GM10248 (cell line): Measurements from ENCODE around the gene PPIC.
"Not testable (repeated sequence)": the region's sequence is repeated elsewhere in the genome, so short reads cannot be mapped to it uniquely, and the experiment has no call there.

Experiments
- CTCF ChIA-PET: fragments of 300-600 bp; sonication (Branson Sonifier 250); formaldehyde crosslinking; extraction: SDS; loops from one replicate; lab custom pipeline; 2021; ENCODE audit warnings: antibody characterized with exemption; lab: Yijun Ruan, JAX
- POLR2A ChIA-PET: fragments of 350-650 bp; sonication (Branson Sonifier 250); formaldehyde crosslinking; extraction: SDS; loops from one replicate; lab custom pipeline; 2020; ENCODE audit warnings: antibody characterized with exemption; lab: Yijun Ruan, JAX
- DNase-seq: peaks from one replicate; pipeline ENCODE4 v3.0.0; 2012; ENCODE audit errors: extremely low spot score
- TF ChIP-seq, protein P1 (sequence below): IDR thresholded peaks from 2 replicates; pipeline ENCODE4 v1.5.1; 2012; ENCODE audit warnings: mild to moderate bottlenecking, low read depth; ENCODE audit errors: extremely low read depth, missing control alignments, control extremely low read depth

PPIC gene

GRCh38 chr5:122982376-122982775, 54.1 kb downstream of the PPIC start:
- no peak for DNase-seq
- TF ChIP-seq, protein P1, sequence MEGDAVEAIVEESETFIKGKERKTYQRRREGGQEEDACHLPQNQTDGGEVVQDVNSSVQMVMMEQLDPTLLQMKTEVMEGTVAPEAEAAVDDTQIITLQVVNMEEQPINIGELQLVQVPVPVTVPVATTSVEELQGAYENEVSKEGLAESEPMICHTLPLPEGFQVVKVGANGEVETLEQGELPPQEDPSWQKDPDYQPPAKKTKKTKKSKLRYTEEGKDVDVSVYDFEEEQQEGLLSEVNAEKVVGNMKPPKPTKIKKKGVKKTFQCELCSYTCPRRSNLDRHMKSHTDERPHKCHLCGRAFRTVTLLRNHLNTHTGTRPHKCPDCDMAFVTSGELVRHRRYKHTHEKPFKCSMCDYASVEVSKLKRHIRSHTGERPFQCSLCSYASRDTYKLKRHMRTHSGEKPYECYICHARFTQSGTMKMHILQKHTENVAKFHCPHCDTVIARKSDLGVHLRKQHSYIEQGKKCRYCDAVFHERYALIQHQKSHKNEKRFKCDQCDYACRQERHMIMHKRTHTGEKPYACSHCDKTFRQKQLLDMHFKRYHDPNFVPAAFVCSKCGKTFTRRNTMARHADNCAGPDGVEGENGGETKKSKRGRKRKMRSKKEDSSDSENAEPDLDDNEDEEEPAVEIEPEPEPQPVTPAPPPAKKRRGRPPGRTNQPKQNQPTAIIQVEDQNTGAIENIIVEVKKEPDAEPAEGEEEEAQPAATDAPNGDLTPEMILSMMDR: no peak
- ChIA-PET POLR2A (no interaction called here), CTCF (no interaction called here)

GRCh38 chr5:122981846-122982245, 54.7 kb downstream of the PPIC start:
- ChIA-PET POLR2A (no interaction called here), CTCF (no interaction called here)

DNA sequence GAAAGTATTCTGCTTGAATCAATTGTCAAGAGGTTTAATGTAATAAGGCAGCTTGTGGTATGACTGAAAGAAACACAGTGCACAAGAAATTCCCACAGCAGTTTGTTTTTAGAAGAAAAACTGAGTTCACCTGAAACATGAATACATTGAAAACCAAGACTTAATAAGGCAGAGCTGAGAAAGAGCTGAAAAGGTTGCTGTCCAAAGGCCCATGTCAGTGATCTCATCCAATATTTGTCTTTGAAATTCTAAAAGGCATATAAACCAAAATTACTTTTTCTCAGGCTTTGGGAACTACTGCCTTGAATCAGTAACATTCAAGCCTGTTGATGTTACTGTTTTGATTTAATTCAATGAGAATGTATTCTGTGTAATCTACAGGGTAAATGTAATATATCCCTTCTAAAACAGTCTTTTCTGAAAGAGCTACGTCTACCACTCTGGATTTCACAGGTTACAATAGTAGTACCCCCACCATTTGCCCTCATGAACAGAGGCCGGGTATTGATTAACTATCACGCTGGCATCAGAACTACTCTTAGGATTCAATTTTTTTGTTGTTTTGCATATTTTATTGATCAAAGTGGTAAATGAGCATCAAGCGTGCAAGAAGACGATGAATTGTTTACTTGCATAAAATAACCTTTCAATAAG, 57.8 kb downstream of the PPIC start:
- CTCF ChIA-PET: interaction anchor here (1.1 to 1.7 kb wide), 2 partner anchors 9 to 98 kb away, joined by 3 to 5 read pairs; no protein-coding TSS in a partner anchor
- DNase-seq: no peak

More at GRCh38 chr5:122981846-122982245, 54.7 kb downstream of the PPIC start:
- DNase-seq: no peak
- TF ChIP-seq, protein P1: no peak

DNA sequence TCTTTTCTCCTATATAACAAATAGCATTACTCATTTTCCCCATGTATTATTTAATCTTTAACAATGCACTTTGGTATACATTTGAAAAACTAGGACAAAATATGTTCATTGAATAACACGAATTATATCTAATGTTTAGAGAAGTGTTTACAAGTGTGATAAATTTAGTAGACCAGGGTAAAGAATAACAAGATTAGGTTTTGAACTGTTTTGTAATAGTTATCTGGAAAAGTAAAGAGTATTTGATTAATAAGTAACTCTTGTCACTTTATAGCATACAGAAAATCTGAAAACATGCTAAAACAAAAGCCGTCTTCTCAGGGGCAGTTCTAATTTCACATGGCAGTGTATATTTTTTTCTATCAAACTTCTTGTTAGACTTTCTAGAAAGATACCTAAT, 58.5 kb downstream of the PPIC start:
- POLR2A ChIA-PET: no interaction called here
- DNase-seq: no peak
- TF ChIP-seq, protein P1: no peak
- CTCF ChIA-PET: interaction anchor here (1.7 kb wide), 1 partner anchor 9 kb away, joined by 5 read pairs; no protein-coding TSS in a partner anchor

More for the DNA sequence above, 57.8 kb downstream of the PPIC start:
- POLR2A ChIA-PET: no interaction called here
- TF ChIP-seq, protein P1: no peak

DNA sequence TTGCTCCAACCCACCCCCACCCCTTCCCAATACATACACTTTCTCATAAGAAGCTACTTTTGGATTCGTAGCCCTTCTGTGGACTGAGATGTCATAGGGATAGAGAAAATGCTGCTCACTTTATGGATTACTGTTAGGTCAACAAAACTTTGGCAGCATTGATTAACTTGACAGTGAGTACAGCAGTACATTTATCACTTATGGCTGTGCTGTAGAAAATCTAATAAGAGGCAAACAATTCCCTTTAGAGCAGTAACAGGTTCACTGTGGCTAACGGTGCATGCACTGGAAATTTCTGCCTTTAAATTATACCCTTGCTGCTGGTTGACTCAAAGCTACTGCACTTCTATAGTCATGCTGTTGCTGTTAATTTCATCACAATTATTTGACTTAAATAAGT, 59.2 kb downstream of the PPIC start:
- TF ChIP-seq, protein P1: no peak

GRCh38 chr5:122974251-122974650, 62.3 kb downstream of the PPIC start:
- CTCF ChIA-PET: interaction anchor here (0.9 to 1.2 kb wide), 2 partner anchors 10 to 96 kb away, joined by 3 read pairs; no protein-coding TSS in a partner anchor
- DNase-seq, POLR2A ChIA-PET: not testable (repeated sequence)

More for the DNA sequence above, 59.2 kb downstream of the PPIC start:
- DNase-seq: no peak
- ChIA-PET CTCF (no interaction called here), POLR2A (no interaction called here)

DNA sequence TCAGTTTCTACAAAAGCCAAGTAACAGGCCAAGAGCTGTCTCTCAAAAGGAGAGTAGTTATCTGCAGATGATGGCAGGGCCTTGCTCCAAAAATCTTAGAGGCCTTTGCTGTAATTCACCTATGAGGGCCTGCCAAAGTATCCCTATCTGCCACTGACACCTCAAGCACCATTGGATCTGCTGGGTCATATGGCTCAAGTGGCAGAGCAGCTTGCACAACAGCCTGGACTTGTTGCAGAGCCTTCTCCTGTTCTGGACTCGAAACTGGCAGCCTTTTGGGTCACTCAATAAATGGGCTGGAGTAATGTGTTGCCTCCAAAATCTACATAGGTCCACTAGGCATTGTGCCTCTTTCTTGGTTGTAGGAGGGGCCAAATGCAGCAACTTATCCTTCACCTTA, 62.8 kb downstream of the PPIC start:
- CTCF ChIA-PET: interaction anchor here (0.9 to 1.2 kb wide), 2 partner anchors 10 to 95 kb away, joined by 3 read pairs; no protein-coding TSS in a partner anchor
- POLR2A ChIA-PET, DNase-seq: not testable (repeated sequence)
